AG09319 (cell line): ENCODE data around the gene SUCLG2.
A peak's percentile ranks its signal among the peaks of the same experiment; 100 is the strongest.

ENCODE experiments used
- DNase-seq: peaks from one replicate; pipeline ENCODE4 v3.0.0-alpha.2; 2010; ENCODE audit warnings: low read depth; ENCODE audit errors: extremely low read depth
- TF ChIP-seq, protein P1 (sequence below): IDR thresholded peaks from 2 replicates; pipeline ENCODE4 v1.5.1; 2011; ENCODE audit warnings: low read depth, mild to moderate bottlenecking, inconsistent platforms, low read length, moderate library complexity

SUCLG2 gene

DNA sequence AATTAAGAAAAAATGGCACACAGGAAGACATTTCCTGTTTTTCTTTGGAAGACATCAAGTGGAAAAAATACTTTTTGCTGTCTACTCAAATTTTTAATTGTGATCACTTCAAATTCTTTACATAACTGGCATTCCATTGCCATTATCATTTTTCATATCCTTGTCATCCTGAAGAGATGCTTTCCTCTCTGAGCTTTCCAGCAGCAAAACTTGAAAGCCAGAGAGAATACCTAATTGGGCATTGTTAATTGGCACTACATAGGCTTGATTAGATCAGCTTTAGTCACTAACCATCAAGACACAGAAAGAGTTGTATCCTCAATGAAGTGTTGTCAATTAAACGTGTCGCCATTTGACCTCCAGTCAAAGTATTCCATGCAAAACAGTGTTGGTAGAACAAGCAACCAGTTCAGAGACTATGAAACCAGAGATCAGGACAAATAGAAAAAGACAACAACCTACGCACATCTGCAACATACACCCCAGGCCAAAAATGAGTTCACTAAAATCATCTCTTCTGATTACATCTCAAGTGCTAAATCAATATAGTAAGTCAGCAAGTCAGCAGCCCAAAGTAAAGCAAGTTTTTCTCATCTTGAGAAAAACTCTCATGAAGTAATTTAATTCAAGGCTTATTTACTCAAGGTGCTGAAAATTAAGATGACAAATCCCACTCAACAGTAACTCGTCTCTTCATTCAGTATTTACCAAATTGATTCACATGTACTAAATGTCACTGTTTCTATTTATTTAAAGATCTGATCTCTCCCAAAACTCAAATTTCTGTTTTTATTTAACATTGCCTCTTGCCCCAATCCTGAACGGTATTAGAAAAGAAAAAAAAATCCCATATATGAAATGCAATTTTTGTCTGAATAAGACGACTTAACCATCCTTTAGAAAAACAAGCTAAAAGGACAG lies 123.0 kb downstream of the SUCLG2 start:
- TF ChIP-seq, protein P1, sequence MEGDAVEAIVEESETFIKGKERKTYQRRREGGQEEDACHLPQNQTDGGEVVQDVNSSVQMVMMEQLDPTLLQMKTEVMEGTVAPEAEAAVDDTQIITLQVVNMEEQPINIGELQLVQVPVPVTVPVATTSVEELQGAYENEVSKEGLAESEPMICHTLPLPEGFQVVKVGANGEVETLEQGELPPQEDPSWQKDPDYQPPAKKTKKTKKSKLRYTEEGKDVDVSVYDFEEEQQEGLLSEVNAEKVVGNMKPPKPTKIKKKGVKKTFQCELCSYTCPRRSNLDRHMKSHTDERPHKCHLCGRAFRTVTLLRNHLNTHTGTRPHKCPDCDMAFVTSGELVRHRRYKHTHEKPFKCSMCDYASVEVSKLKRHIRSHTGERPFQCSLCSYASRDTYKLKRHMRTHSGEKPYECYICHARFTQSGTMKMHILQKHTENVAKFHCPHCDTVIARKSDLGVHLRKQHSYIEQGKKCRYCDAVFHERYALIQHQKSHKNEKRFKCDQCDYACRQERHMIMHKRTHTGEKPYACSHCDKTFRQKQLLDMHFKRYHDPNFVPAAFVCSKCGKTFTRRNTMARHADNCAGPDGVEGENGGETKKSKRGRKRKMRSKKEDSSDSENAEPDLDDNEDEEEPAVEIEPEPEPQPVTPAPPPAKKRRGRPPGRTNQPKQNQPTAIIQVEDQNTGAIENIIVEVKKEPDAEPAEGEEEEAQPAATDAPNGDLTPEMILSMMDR: no peak
- DNase-seq: no peak

DNA sequence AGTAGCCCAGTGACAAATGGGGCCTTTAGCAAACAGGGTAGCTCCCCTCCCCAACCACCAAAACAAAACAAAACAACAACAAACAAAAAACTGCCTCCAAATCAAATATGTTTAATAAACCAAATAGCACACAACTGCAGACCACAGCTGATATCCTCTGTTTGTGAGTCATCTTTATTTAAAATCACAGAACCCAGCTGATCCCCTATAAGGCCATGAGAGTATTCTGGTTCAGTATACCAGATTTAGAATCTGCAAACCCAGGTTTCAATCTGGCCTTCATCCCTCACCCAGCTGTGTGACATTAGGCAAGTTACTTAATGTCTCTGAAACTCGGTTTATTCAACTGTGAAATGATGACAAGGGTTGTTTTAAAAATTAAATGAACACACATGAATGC lies 124.5 kb downstream of the SUCLG2 start:
- TF ChIP-seq, protein P1: no peak
- DNase-seq: no peak

DNA sequence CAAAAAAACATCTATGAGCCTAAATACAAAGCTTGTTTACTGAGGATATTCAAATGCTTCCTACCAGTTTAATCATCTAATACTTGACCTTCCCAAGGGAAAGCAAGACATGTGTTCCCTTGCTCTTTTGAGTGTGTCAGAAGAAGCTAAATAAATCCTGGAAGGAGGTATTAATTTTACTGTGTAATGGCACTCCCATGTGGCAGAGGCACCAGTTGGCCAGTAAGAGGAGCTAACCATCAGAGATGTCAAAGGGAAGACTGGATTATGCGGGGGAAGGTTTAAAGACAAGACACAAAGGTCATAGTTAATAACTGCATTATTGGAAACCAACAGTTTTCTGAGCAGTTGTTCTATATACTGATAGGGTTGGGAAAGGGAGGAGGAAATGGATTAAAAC lies 125.1 kb downstream of the SUCLG2 start:
- no peak for DNase-seq

DNA sequence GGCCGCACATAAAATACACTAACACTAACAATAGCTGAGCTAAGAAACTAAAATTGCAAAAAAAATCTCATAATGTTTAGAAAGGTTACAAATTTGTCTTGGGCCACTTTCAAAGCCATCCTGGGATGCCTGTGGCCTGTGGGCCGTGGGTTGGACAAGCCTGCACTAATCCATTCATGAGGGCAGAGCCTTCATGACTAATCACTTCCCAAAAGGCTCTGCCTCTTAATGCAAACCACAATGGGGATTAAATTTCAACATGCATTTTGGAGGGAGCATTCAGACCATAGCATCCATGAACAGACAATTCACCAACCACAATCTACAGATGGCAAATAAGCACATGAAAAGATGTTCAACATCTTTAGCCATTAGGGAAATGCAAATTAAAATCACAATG lies 128.2 kb downstream of the SUCLG2 start:
- DNase-seq: peak; percentile 87
- TF ChIP-seq, protein P1: no peak

More for the DNA sequence above, 125.1 kb downstream of the SUCLG2 start:
- TF ChIP-seq, protein P1: no peak

DNA sequence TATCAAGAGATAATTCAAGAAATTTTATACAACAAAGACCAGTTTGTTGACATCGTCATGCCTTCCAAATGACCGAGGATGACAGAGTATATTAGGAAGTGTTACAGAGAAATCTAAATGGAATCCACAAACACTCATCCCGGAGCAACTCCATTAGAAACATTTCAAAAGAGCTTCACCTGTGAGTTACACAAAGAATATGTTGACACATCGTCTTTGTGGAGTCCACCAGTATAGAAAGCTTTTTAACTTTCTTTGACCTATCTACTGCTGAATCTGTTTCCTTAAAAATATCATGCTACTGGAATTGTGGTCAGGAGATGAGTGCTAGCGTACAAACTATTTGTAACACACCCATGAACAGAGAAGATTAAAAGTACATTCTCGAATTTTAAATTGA lies 130.4 kb downstream of the SUCLG2 start:
- DNase-seq: no peak
- TF ChIP-seq, protein P1: no peak

DNA sequence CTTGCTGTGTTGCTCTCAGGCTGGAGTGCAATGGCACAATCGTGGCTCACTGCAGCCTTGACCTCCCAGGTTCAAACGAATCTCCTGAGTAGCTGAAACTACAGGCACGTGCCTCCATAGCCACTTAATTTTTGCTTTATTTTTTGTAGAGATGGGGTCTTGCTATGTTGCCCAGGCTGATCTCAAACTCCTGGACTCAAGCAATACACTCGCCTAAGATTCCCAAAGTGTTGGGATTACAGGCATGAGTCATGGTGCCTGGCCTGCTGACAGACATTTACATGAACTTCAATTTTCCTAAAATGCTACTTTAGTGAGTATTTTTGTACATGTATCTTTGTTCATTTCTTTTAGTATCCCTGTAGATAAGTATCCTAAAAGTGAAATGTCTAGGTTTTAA lies 132.3 kb downstream of the SUCLG2 start:
- TF ChIP-seq, protein P1: no peak
- no peak for DNase-seq

DNA sequence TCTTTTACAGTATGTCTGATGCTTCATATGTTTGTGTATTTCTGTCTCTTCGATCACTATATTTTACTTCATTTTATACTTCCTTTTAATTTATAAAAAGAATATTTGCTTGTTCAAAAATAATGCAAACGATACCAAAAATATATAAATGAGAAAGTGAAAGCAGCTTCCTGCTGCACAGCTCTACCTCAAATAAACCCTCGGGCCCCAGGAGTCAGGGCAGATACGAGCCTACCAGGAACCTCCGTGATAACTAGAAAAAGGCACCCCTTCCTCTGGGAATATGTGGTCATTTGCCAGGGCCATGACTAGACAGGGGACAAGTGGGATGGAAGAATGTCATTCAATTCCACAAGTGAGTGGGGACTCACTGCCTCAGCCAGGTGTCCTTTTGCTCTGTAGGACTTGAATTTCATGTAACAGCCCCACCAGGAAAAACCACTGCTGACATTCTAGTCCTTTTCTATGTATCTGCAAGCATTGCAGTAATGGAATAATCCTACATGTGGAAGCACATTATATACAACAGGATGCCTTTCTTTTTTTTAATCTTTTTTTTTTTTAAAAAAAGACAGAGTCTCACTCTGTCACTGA lies 133.3 kb downstream of the SUCLG2 start:
- TF ChIP-seq, protein P1: no peak
- no peak for DNase-seq
